Mammary epithelial cell (primary cell): ENCODE results near the gene TMEM176A.
A peak's percentile ranks its signal among the peaks of the same experiment; 100 is the strongest.

Experiments used
- CTCF ChIP-seq, 2 donors: IDR thresholded peaks in 1 of 2; conservative IDR thresholded peaks in 1 of 2; 2 replicates each; pipeline ENCODE4 v1.5.1; 2011 to 2012; ENCODE audit warnings: inconsistent platforms in 2 of 2, low read length in 2 of 2, mild to moderate bottlenecking in 2 of 2, control low read depth in 1 of 2, low read depth in 1 of 2; ENCODE audit not compliant: insufficient read depth in 1 of 2; ENCODE audit errors: extremely low read depth in 1 of 2
- EZH2 ChIP-seq: IDR thresholded peaks from 2 replicates; pipeline ENCODE4 v1.6.1; 2012; ENCODE audit warnings: low read length, inconsistent platforms, borderline replicate concordance

GRCh38 chr7:150756858-150757257, 43.7 kb upstream of the TMEM176A start:
- peak in 1 of 2 donors; percentile 58 for TF ChIP-seq CTCF (conservative IDR thresholded peaks at IDR 0.05 in 1 of 2, IDR thresholded peaks at IDR 0.05 in 1 of 2; ENCODE audit: extremely low read depth in 1 of 2, insufficient read depth in 1 of 2, low read depth in 1 of 2, low read length in 2 of 2)
- no peak for TF ChIP-seq EZH2
